ENCODE measurements around the gene DYNC1H1.

Gene DYNC1H1

DNA sequence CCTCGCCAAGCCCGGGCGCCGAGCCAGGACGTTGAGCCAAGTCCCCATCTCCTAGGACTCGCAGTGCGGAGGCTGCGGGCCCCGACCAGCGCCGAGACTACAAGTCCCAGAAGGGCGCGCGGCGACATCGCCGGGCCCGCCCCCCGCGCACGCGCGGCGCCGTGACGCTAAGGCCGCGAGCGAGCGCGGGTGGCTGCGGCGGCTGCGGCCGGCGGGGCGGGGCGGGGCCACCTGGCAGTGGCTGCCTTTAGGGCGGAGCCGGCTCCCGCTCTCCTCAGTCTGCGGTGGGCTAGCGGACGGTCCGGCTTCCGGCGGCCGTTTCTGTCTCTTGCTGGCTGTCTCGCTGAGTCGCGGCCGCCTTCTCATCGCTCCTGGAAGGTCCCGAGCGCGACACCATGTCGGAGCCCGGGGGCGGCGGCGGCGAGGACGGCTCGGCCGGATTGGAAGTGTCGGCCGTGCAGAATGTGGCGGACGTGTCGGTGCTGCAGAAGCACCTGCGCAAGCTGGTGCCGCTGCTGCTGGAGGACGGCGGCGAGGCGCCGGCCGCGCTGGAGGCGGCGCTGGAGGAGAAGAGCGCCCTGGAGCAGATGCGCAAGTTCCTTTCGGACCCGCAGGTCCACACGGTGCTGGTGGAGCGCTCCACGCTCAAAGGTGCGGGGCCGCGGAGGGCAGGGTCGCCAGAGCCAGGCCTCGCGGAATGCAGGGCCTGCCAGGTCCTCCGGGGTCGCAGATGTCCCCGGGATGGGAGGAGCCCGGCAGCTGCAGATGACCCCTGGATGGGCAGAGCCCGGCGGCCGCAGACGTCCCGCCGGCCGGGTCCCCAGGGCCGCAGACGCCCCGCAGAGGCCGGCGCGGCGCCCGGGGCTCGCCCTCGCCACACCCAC lies at the start of gene DYNC1H1:
Gene DYNC1H1, plus strand, starts transcription at position 277 of the 884 bp plus-strand sequence. Its CDS starts 119 bp downstream, at position 396.
- no peak for FAIRE-seq

GRCh38 chr14:101915871-101916815 lies 48.2 kb upstream of the DYNC1H1 start:
- DNase-seq (ENCODE audit: low spot score) (no peak), FAIRE-seq (no peak)

More for the DNA sequence above, at the start of gene DYNC1H1:
- DNase-seq (ENCODE audit: low spot score): peak; percentile 59

DNA sequence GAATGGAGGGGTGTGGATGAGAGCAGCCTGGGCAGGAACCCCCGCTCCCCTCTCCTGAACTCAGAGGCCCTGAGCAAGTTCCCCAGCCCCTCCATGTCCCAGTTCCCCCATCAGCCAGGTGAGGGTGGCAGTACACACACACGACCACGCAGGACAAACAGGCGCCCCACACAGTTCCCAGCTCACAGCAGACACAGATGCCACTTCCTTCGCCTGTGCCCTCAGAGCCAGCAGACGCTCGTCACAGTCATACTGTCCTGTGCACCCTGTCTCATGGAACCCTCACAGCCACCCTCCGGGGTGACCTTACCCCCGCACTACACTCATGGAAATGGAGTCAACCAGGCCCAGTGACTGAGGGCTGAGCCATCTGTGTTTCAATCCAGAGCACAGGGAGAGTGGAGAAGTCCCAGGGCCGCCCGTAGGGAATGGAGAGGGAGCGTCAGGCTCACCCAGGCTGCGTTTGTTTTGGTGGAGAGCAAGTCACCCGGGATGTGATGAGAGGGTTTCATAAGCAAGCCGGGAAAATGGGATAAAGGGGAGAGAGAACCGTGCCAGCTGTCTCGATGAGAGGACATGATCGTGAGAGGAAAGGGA lies 47.5 kb upstream of the DYNC1H1 start:
- no peak for DNase-seq (ENCODE audit: low spot score)
- no peak for FAIRE-seq

- DNase-seq (ENCODE audit: low spot score): no peak
- no peak for FAIRE-seq
Measured at GRCh38 chr14:101917413-101918017, 46.9 kb upstream of the DYNC1H1 start.

DNA sequence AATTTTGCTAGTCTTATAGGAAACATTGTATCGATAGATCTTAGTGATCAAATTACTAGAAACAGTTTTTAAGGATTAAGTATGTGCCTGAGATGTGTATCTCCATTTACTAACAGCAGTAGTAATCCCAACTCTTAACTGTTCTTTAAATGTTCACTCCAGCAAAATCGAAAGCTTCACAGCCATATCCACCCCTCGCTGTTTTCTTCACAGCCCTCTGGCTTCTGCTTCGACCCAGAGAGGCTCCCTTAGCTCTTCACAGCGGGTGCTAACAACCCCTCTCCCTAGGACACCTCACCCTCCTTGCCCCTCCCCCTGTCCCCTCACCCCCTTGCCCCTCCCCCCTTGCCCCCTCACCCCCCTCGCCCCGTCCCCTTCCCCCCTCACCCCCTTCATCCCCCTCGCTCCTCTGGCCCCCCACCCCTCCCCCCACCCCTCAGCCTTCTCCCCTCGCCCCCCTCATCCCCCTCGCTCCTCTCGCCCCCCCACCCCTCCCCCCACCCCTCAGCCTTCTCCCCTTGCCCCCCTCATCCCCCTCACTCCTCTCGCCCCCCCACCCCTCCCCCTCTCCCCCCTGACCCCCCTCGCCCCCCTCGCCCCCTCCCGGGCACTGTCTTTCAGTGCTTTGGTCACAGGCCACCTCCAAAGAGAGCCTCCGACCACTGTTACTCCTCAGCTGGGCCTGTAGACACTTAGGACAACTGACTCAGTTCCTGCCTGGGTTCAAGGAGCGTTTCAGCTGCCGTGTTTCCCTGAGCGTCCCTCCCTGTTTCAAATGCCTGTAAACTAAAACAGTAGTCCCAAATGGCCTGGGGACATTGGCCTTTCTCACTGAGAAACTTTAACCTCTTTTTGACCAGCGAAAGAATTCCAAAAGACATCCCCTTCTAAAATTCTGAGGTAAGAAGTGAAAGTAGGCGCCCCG lies 46.0 kb upstream of the DYNC1H1 start:
- no peak for FAIRE-seq

GRCh38 chr14:101920271-101920670 lies 44.1 kb upstream of the DYNC1H1 start:
- DNase-seq (ENCODE audit: low spot score) (no peak), FAIRE-seq (no peak)

More for the DNA sequence above, 46.0 kb upstream of the DYNC1H1 start:
- no peak for DNase-seq (ENCODE audit: low spot score)

DNA sequence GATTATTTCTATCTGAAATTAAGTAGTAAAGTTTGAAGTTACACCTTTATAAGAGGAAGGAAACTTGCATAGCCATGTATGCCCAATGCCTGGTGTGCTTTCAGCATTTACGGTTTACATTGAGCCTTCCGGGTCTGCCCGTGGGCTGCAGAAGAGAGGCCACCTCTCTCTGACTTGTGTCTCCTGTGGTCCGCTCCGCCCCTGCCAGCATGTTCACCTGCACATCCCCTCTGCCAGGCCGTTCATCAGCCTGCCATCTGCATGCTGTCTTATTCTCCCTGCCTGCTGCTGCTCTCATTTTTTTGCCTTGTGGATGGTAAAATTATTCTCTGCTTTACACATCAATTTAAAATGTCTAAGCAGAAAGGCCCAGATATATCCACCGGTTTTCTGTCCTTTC lies 41.5 kb upstream of the DYNC1H1 start:
- FAIRE-seq (no peak), DNase-seq (ENCODE audit: low spot score) (no peak)

GRCh38 chr14:101925152-101925551 lies 39.2 kb upstream of the DYNC1H1 start:
- FAIRE-seq: no peak
- no peak for DNase-seq (ENCODE audit: low spot score)

GRCh38 chr14:101926085-101926484 lies 38.3 kb upstream of the DYNC1H1 start:
- DNase-seq (ENCODE audit: low spot score) (no peak), FAIRE-seq (no peak)

DNA sequence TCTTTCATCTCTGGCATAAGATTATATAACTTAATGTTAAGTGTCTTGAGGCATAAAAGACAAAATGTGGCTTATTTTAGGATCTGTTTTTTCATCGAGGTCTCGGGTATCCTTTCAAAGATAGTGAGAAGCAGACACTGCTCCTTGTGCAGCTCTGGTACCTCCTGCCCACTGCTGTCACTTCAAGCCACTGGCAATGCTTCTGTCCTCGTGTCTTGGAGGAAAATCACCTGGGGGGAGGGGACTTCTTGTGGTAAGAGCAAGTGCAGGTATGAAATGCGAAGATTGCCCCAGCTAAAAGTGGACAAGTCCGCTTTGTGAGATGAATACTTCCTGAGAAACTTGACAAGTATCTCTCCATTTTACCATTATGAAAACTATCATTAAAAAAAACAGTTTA lies 37.8 kb upstream of the DYNC1H1 start:
- DNase-seq (ENCODE audit: low spot score): no peak
- no peak for FAIRE-seq

DNA sequence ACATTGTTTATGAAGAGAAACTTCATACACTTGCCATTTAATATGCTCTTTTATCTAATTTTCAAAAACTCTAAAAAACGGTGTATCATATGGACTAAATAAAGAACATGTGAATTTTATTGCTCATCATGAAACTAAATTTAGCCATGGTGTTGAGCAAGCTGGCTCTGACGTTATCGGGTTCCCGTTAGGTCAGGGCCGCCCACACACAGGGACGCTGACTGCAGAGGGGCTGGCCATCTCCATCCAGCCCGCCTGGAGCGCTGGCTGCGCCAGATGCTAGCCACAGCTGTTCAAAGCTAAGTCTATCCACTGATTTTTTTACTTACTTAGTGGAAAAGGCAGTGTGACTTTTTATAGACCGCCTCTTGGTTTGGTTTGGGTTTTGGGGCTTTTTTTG lies 36.5 kb upstream of the DYNC1H1 start:
- no peak for DNase-seq (ENCODE audit: low spot score)

DNA sequence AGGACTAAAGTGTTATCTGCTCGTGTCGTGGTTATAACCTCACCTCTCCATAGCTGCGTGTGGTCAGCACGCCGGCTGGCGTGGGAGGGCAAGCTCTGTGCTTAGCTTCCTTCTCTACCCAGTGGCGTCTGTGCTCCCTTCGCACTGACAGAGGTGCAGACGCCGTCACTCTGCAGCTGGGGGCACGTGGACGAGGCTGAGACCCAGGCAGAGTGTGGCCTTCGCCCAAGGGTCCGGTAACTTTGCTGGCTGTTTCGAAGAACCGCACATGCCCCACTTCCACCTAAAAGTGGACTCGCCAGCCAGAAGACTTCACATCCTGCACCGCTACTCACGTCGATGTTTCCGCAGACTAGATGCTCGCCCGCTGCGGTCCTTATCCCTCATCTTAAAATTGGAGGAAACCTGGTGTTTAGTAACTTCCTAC lies 35.9 kb upstream of the DYNC1H1 start:
- no peak for FAIRE-seq
- DNase-seq (ENCODE audit: low spot score): no peak

More for the DNA sequence above, 36.5 kb upstream of the DYNC1H1 start:
- FAIRE-seq: no peak

DNA sequence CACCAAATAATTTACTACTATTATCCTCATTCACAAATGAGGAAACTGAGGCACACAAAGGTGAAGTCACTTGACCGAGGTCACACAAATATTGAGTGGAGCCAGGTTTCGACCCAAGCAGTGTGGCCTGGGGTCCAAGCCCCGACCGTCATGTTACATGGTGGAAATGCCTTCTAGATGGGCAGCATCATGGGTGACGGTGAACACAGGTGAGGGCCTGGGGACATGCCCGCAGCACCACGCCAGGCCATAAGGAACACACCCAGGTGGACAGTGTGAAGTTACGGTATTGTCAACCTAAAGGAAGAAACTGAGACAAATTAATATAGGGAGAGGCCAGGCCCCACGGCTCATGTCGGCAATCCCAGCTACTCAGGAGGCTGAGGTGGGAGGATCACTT lies 35.3 kb upstream of the DYNC1H1 start:
- no peak for FAIRE-seq
- no peak for DNase-seq (ENCODE audit: low spot score)

GRCh38 chr14:101929946-101930345 lies 34.4 kb upstream of the DYNC1H1 start:
- FAIRE-seq: no peak
- no peak for DNase-seq (ENCODE audit: low spot score)

GRCh38 chr14:101932673-101933072 lies 31.7 kb upstream of the DYNC1H1 start:
- DNase-seq (ENCODE audit: low spot score) (no peak), FAIRE-seq (no peak)

GRCh38 chr14:101933209-101933608 lies 31.2 kb upstream of the DYNC1H1 start:
- no peak for DNase-seq (ENCODE audit: low spot score)
- FAIRE-seq: no peak

GRCh38 chr14:101934601-101935150 lies 29.7 kb upstream of the DYNC1H1 start:
- FAIRE-seq (no peak), DNase-seq (ENCODE audit: low spot score) (no peak)

DNA sequence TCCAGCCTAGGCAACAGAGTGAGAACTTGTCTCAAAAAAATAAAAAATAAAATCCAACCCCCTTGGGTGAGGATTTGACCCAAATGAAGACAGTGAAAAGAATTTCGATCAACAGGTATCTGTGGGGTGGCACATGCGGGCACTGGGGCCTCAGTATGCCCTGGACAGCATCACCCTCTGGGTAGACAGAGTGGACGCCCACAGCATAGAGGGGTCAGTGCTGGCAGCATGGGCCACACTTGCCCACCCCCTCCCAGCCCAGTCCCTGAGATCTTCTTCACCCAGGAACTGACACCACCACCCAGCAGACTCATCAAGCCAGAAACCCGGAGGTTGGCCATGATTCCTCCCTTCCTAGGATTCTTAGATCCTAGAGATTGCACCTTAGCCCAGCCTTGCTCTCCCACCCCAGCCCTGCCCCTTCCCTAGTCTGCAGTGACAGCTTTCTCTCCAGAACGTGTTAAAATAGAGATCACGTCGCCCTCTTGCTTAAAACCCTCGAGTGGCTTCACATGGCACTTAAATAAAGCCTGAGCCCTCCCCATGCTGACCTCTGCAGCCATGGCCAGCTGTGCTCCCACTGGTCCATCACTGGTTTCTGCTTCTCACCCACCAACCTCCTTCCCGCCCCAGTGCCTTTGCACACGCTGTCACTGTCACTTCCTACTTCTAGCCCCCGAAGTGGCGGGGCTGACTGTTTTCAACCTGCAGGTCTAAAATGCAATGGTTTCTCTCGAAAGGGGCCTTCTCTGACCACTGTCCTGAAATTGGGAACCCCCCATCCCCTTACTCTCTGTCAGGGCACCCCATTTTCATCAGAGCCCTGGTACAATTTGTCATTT lies 26.2 kb upstream of the DYNC1H1 start:
- no peak for FAIRE-seq
- no peak for DNase-seq (ENCODE audit: low spot score)

DNA sequence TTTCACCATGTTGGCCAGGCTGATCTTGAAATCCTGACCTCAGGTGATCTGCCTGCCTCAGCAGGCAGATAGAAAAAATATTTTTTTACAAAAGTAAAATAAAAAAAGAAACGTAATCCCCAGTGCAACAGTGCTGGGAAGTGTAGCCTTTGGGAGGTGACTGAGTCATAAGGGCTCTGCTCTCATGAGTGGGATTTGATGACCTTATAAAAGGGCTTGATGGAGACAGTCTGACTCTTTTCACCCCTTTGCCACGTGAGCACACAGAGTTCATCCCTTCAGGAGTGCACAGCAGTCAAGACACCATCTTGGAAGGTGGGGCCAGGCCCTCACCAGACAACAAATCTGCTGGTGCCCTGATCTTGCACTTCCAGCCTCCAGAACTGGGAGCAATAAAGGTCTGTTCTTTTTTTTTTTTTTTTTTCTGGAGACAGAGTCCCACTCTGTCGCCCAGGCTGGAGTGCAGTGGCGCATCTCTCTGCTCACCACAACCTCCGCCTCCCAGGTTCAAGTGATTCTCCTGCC lies 24.7 kb upstream of the DYNC1H1 start:
- FAIRE-seq: no peak

More for the DNA sequence above, 24.7 kb upstream of the DYNC1H1 start:
- DNase-seq (ENCODE audit: low spot score): no peak

Measured in RCC 7860 (cell line).